Duodenal mucosa (tissue), 2 donors: ENCODE measurements around the gene CDK15.

ENCODE experiments used
- H3K27ac ChIP-seq: one replicate; pipeline ENCODE4 v1.7.0; 2013; ENCODE audit warnings: low read depth, low read length
- H3K27me3 ChIP-seq, 2 donors: one replicate each; pipeline ENCODE4 v1.7.0; 2013; ENCODE audit warnings: low read length in 2 of 2, control low read depth in 1 of 2; ENCODE audit not compliant: insufficient read depth in 2 of 2, control insufficient read depth in 1 of 2
- H3K36me3 ChIP-seq, 2 donors: one replicate each; pipeline ENCODE4 v1.7.0; 2013; ENCODE audit warnings: low read length in 2 of 2, control low read depth in 1 of 2; ENCODE audit not compliant: insufficient read depth in 2 of 2, control insufficient read depth in 1 of 2
- H3K4me1 ChIP-seq, 2 donors: one replicate each; pipeline ENCODE4 v1.7.0; 2013; ENCODE audit warnings: low read length in 2 of 2, control low read depth in 1 of 2; ENCODE audit not compliant: insufficient read depth in 2 of 2, control insufficient read depth in 1 of 2
- H3K4me3 ChIP-seq, 2 donors: one replicate each; pipeline ENCODE4 v1.7.0; 2013; ENCODE audit warnings: low read length in 2 of 2, low read depth in 1 of 2
- H3K9ac ChIP-seq, 2 donors: one replicate each; pipeline ENCODE4 v1.7.0; 2013; ENCODE audit warnings: low read length in 2 of 2, low read depth in 1 of 2
- H3K9me3 ChIP-seq, 2 donors: one replicate each; pipeline ENCODE4 v1.7.0; 2013; ENCODE audit warnings: low read length in 2 of 2, control low read depth in 1 of 2; ENCODE audit not compliant: control insufficient read depth in 1 of 2

The CDK15 gene

DNA sequence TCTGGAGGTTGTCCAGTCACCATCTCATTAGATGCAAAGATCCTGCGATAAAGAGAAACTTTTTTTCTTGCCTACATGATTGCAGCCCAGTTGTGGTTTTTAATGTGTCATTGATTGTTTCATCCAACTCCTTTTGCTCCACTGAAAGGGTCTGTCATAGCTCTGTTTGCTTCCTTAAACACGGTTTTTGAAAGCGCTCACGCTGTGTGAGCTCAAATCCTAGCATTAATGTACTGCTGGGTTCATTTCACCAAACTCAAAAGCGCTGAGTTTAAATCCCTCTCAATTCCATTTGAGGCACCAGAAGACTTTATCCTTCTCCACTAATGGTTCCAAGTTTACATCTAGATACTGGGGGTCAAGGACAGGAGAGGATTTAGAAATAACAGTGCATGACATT is 53.6 kb downstream of the CDK15 start:
- Histone ChIP-seq H3K9me3 (no peaks in the 10 kb centered on the region), H3K36me3 (no peaks in the 10 kb centered on the region), H3K27ac (no peak overlapping the region), H3K4me3 (no peak overlapping the region), H3K9ac (no peak overlapping the region), H3K4me1 (peaks cover 0 to 6% of the 10 kb centered on the region in 2 donors), H3K27me3 (no peaks in the 10 kb centered on the region)

- H3K4me3 ChIP-seq = no peak overlapping the region
- H3K27me3 ChIP-seq = no peaks in the 10 kb centered on the region
- no peak overlapping the region for H3K27ac ChIP-seq
- H3K9ac ChIP-seq = no peak overlapping the region
- H3K4me1 ChIP-seq = peaks cover 0 to 6% of the 10 kb centered on the region in 2 donors
- H3K9me3 ChIP-seq = no peaks in the 10 kb centered on the region
- H3K36me3 ChIP-seq = no peaks in the 10 kb centered on the region
These were observed 54.3 kb downstream of the CDK15 start for GRCh38 chr2:201860636-201861066.

GRCh38 chr2:201862843-201863242 is 56.5 kb downstream of the CDK15 start:
- Histone ChIP-seq H3K4me3 (no peak overlapping the region), H3K27me3 (no peaks in the 10 kb centered on the region), H3K27ac (no peak overlapping the region), H3K36me3 (no peaks in the 10 kb centered on the region), H3K9me3 (no peaks in the 10 kb centered on the region), H3K4me1 (peaks cover 8 to 16% of the 10 kb centered on the region in 2 donors), H3K9ac (no peak overlapping the region)

- no peak overlapping the region for H3K9ac ChIP-seq
- no peak overlapping the region for H3K4me3 ChIP-seq
- no peaks in the 10 kb centered on the region for H3K36me3 ChIP-seq
- H3K4me1 ChIP-seq = peaks cover 8 to 11% of the 10 kb centered on the region in 2 donors
- no peaks in the 10 kb centered on the region for H3K9me3 ChIP-seq
- H3K27ac ChIP-seq = no peak overlapping the region
- no peaks in the 10 kb centered on the region for H3K27me3 ChIP-seq
These were observed 60.5 kb downstream of the CDK15 start for GRCh38 chr2:201866643-201867473.

DNA sequence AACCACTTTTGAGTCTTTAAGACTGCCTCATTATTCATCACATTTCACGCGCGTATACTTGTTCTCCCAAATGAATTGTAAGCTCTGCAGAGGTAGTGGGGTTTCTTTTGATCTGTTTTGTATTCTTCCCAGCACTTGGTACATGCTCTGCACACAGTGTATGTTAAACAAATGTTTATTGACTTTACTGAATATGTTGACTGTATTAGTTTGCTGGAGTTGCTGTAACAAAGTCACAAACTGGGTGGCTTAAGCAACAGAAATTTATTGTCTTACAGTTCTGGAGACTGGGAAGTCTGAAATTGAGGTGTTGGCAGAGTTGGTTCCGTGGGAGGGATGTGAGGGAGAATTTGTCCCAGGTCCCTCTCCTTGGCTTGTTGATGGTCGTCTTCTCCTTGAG is 65.1 kb downstream of the CDK15 start:
- Histone ChIP-seq H3K9ac (no peak overlapping the region), H3K27me3 (no peaks in the 10 kb centered on the region), H3K36me3 (no peaks in the 10 kb centered on the region), H3K9me3 (no peaks in the 10 kb centered on the region), H3K4me1 (peaks cover 6 to 9% of the 10 kb centered on the region in 2 donors), H3K4me3 (no peak overlapping the region), H3K27ac (no peak overlapping the region)

DNA sequence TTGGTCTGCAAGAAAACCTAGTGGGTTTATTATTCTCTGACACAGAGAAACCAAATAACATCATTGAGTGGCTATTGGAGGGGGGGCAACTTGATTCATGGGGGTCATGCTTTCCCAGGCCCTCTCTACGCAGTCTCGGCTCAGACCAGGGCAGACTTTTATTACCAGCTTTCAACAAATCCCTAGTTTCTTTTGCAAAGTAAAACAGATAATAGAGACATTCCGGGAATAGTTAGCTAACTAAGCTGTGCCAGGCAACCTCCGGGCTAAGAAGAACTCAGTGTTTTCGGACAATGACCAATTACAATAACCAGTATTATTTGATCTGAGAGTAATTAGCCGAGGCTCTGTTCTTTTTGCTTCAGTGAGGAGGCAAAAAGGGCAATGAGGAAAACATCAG is 66.3 kb downstream of the CDK15 start:
- Histone ChIP-seq H3K27me3 (no peaks in the 10 kb centered on the region), H3K27ac (no peak overlapping the region), H3K9ac (no peak overlapping the region), H3K9me3 (no peaks in the 10 kb centered on the region), H3K4me1 (no peaks in the 10 kb centered on the region), H3K4me3 (no peak overlapping the region), H3K36me3 (no peaks in the 10 kb centered on the region)

DNA sequence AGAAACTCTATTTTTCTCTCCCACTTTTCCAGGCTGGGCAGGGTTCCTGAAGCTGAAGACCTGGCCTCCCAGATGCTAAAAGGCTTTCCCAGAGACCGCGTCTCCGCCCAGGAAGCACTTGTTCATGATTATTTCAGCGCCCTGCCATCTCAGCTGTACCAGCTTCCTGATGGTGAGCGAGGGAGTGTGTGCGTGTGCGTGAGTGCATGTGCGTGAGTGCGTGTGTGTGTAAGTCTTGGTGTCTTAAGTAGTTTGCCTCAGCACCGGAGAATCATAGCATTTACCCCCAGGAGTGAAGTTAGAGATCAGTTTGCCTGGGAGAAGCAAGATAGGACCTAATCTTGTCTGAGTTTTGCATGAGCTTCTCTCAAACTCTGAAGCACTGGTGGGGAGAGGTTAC is 73.7 kb downstream of the CDK15 start:
- no peak overlapping the region for H3K27ac ChIP-seq

GRCh38 chr2:201880579-201880978 is 74.2 kb downstream of the CDK15 start:
- Histone ChIP-seq H3K36me3 (no peaks in the 10 kb centered on the region), H3K4me1 (peaks cover 7% of the 10 kb centered on the region in 2 donors), H3K9ac (no peak overlapping the region), H3K4me3 (no peak overlapping the region), H3K9me3 (no peaks in the 10 kb centered on the region), H3K27ac (no peak overlapping the region), H3K27me3 (peaks cover 0 to 4% of the 10 kb centered on the region in 2 donors)

More for the DNA sequence above, 73.7 kb downstream of the CDK15 start:
- H3K36me3 ChIP-seq = no peaks in the 10 kb centered on the region
- no peak overlapping the region for H3K9ac ChIP-seq
- H3K4me3 ChIP-seq = no peak overlapping the region
- peaks cover 0 to 4% of the 10 kb centered on the region in 2 donors for H3K27me3 ChIP-seq
- H3K9me3 ChIP-seq = no peaks in the 10 kb centered on the region
- H3K4me1 ChIP-seq = peaks cover 7% of the 10 kb centered on the region in 2 donors

DNA sequence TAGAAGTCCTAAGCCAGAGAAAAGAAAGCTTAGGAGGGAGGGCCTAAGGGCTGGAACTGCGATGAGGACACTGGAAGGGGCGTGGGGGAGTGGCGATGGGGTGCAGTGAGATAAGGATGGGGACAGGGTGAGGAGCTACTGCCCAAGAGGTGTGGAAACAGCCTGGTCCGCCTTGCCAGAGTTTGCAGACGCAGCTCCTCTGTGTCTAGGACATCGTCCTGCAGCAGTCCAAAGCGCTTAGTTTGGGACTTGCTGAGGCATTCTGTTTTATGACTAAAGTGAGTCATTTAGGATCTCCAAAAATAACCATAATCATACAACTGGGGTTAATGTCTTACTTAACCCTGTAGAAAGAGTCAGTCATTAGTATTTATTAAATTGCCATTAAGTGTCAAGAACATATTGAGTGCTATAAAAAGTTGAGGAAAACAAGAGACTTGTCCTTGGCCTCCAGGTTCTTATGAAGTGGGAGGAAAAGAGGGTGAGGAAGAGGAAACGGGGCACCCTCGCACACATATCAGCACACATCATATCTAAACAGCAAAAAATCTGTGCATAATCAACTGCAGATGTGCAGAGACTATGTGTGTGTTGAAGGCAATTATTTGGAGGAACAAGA is 74.8 kb downstream of the CDK15 start:
- Histone ChIP-seq H3K36me3 (no peaks in the 10 kb centered on the region), H3K27me3 (peaks cover 0 to 4% of the 10 kb centered on the region in 2 donors), H3K27ac (no peak overlapping the region), H3K9me3 (no peaks in the 10 kb centered on the region), H3K4me3 (no peak overlapping the region), H3K9ac (no peak overlapping the region), H3K4me1 (peaks cover 7% of the 10 kb centered on the region in 2 donors)

- Histone ChIP-seq H3K4me1 (peaks cover 7% of the 10 kb centered on the region in 2 donors), H3K4me3 (no peak overlapping the region), H3K36me3 (no peaks in the 10 kb centered on the region), H3K27ac (no peak overlapping the region), H3K27me3 (peaks cover 0 to 4% of the 10 kb centered on the region in 2 donors), H3K9me3 (no peaks in the 10 kb centered on the region), H3K9ac (no peak overlapping the region)
These were observed 75.4 kb downstream of the CDK15 start for GRCh38 chr2:201881741-201882140.
